Testis (tissue), 3 donors: ENCODE results near the gene KDF1. TPM values are rescaled to one million over a fixed set of nuclear protein-coding genes. Genes with fewer than 3 reads are reported as not detected.

Source experiments
- DNase-seq: peaks from one replicate; pipeline ENCODE4 v3.0.0-alpha.2; 2019
- H3K27ac ChIP-seq, 2 donors: fragments of 200-600 bp; sonication (generic); one replicate each; pipeline ENCODE4 v1.5.1; 2019
- H3K27me3 ChIP-seq: fragments of 200-600 bp; sonication (generic); one replicate; pipeline ENCODE4 v1.5.1; 2019
- H3K36me3 ChIP-seq: fragments of 200-600 bp; sonication (generic); one replicate; pipeline ENCODE4 v1.5.1; 2017; ENCODE audit warnings: low read depth; ENCODE audit errors: missing control alignments
- H3K4me1 ChIP-seq: fragments of 200-600 bp; sonication (generic); one replicate; pipeline ENCODE4 v1.5.1; 2019
- H3K4me3 ChIP-seq, 2 donors: fragments of 200-600 bp; sonication (generic); one replicate each; pipeline ENCODE4 v1.5.1; 2017 to 2019
- H3K9me3 ChIP-seq: fragments of 200-600 bp; sonication (generic); one replicate; pipeline ENCODE4 v1.5.1; 2017
- POLR2A ChIP-seq: fragments of 450-650 bp; IDR thresholded peaks from one replicate; pipeline ENCODE4 v1.6.1; 2017; ENCODE audit warnings: antibody characterized with exemption, mild to moderate bottlenecking, moderate library complexity
- WGBS, 2 donors: methylation state at CpG; one replicate each; pipeline ENCODE4 v1.1.5; 2018; 5-methylcytosine and 5-hydroxymethylcytosine counted together
- intact Hi-C: fragments of 100-400 bp; cut with DNase I; formaldehyde crosslinking; loops from one replicate; pipeline ENCODE4 v1.15.1; 2023; ENCODE audit warnings: low total_unique reads
- polyA plus RNA-seq: library from polyadenylated mRNA; stranded (reverse); fragments of 350-450 nt; fragmentation: Illumina TruSeq; extraction: RNeasy Lipid Tissue Mini Kit (QIAGEN cat#74804); gene quantifications from one replicate; pipeline ENCODE4 v1.2.3, GENCODE V29; 2014; ENCODE audit warnings: low read depth, low replicate concordance; ENCODE audit not compliant: insufficient read depth
- total RNA-seq, 2 donors: library from RNA; depleted of rRNA; stranded (reverse); fragments of >200 nt; gene quantifications; one replicate each; pipeline ENCODE4 v1.2.3, GENCODE V29; 2016
- TF ChIP-seq, protein P1 (sequence below), 3 experiments: fragments of 450-650 bp in 2 of 3; fragments of 200-600 bp in 1 of 3; sonication (generic) in 1 of 3; IDR thresholded peaks; one replicate each; pipeline ENCODE4 v1.5.1; 2016 to 2019; ENCODE audit warnings: antibody characterized with exemption in 3 of 3, mild to moderate bottlenecking in 2 of 3, moderate library complexity in 1 of 3

KDF1 gene
- total and polyA plus RNA-seq, 3 donors from 2014 or later = 3.8 to 4.8 (median 4.0) TPM

GRCh38 chr1:26909951-26910342 lies 50.3 kb downstream of the KDF1 start:
- H3K4me3 ChIP-seq = no peak overlapping the region

GRCh38 chr1:26907071-26907917 lies 53.0 kb downstream of the KDF1 start:
- WGBS, 2 donors = 67 to 74% methylated on average over 6 of the region's 6 CpGs
- DNase-seq = no peak
- Histone ChIP-seq H3K36me3 (no peaks in the 10 kb centered on the region), H3K4me1 (no peaks in the 10 kb centered on the region), H3K27me3 (no peaks in the 10 kb centered on the region), H3K9me3 (no peaks in the 10 kb centered on the region), H3K4me3 (no peak overlapping the region), H3K27ac (no peak overlapping the region)
- TF ChIP-seq, protein P1, sequence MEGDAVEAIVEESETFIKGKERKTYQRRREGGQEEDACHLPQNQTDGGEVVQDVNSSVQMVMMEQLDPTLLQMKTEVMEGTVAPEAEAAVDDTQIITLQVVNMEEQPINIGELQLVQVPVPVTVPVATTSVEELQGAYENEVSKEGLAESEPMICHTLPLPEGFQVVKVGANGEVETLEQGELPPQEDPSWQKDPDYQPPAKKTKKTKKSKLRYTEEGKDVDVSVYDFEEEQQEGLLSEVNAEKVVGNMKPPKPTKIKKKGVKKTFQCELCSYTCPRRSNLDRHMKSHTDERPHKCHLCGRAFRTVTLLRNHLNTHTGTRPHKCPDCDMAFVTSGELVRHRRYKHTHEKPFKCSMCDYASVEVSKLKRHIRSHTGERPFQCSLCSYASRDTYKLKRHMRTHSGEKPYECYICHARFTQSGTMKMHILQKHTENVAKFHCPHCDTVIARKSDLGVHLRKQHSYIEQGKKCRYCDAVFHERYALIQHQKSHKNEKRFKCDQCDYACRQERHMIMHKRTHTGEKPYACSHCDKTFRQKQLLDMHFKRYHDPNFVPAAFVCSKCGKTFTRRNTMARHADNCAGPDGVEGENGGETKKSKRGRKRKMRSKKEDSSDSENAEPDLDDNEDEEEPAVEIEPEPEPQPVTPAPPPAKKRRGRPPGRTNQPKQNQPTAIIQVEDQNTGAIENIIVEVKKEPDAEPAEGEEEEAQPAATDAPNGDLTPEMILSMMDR (IDR thresholded peaks at IDR 0.05) = no peak
- TF ChIP-seq POLR2A = no peak
- intact Hi-C loops = no loop called here

More at GRCh38 chr1:26909951-26910342, 50.3 kb downstream of the KDF1 start:
- no peak overlapping the region for H3K27ac ChIP-seq
- H3K4me1 ChIP-seq = no peaks in the 10 kb centered on the region
- H3K36me3 ChIP-seq = no peaks in the 10 kb centered on the region
- intact Hi-C loops = no loop called here
- DNase-seq = no peak
- TF ChIP-seq, protein P1 (IDR thresholded peaks at IDR 0.05) = no peak
- no peak for TF ChIP-seq POLR2A
- 88 to 94% methylated on average over 3 of the region's 3 CpGs for WGBS, 2 donors
- no peaks in the 10 kb centered on the region for H3K9me3 ChIP-seq
- H3K27me3 ChIP-seq = no peaks in the 10 kb centered on the region

GRCh38 chr1:26900815-26901511 lies 59.3 kb downstream of the KDF1 start:
- TF ChIP-seq POLR2A = no peak
- TF ChIP-seq, protein P1 (IDR thresholded peaks at IDR 0.05) = no peak
- peak overlapping the region; percentile 77 to 93 for H3K4me3 ChIP-seq
- no peaks in the 10 kb centered on the region for H3K9me3 ChIP-seq
- H3K27me3 ChIP-seq = no peaks in the 10 kb centered on the region
- WGBS, 2 donors = 48 to 56% methylated on average over 18 of the region's 18 CpGs
- intact Hi-C loops = no loop called here
- H3K4me1 ChIP-seq = peaks cover 9% of the 10 kb centered on the region
- peak overlapping the region; percentile 63 to 79 for H3K27ac ChIP-seq
- DNase-seq = no peak
- H3K36me3 ChIP-seq = no peaks in the 10 kb centered on the region

GRCh38 chr1:26900001-26900814 lies 60.1 kb downstream of the KDF1 start, which contains the start of gene GPATCH3:
Gene GPATCH3 (minus strand): TSS chr1:26900467. CDS start chr1:26900442, 25 bp downstream.
- intact Hi-C loops = no loop called here
- Histone ChIP-seq H3K9me3 (no peaks in the 10 kb centered on the region), H3K4me3 (peak within 1 kb of the TSS; percentile 77 to 93), H3K27ac (peak within 1 kb of the TSS; percentile 63 to 79), H3K27me3 (no peaks in the 10 kb centered on the region), H3K36me3 (no peaks in the 10 kb centered on the region), H3K4me1 (peaks cover 9% of the 10 kb centered on the region)
- TF ChIP-seq POLR2A = no peak
- TF ChIP-seq, protein P1 (IDR thresholded peaks at IDR 0.05) = no peak
- peak; percentile 95 for DNase-seq
- 0% methylated on average over 38 to 50 of the region's 50 CpGs for WGBS, 2 donors

Other genes starting within 250 kb of the KDF1 start
- gene PIGV, start 172.5 kb downstream of the KDF1 start, total RNA-seq = 10 to 100 TPM; 47.6 to 52.5 TPM
- gene PIGV, start 172.5 kb downstream of the KDF1 start, polyA plus RNA-seq = 101 TPM
- 10 to 100 TPM; 20.6 to 30.7 TPM for gene ZDHHC18, start 133.8 kb downstream of the KDF1 start, total RNA-seq
- gene ZDHHC18, start 133.8 kb downstream of the KDF1 start, polyA plus RNA-seq = 17.9 TPM
- under 1 TPM in 1 of 2 donors, not detected in 1; 0.31 TPM for gene SFN, start 97.3 kb downstream of the KDF1 start, total RNA-seq
- gene SFN, start 97.3 kb downstream of the KDF1 start, polyA plus RNA-seq = 0.41 TPM
- gene GPN2, start 70.2 kb downstream of the KDF1 start, total RNA-seq = 10 to 100 TPM; 19.8 to 22.2 TPM
- gene GPN2, start 70.2 kb downstream of the KDF1 start, polyA plus RNA-seq = 22.2 TPM
- gene GPATCH3, start 60.0 kb downstream of the KDF1 start, total RNA-seq = 10 to 100 TPM; 16.5 to 18.9 TPM
- gene GPATCH3, start 60.0 kb downstream of the KDF1 start, polyA plus RNA-seq = 17.7 TPM
- 1 to 10 TPM in 1 of 2 donors, under 1 TPM in 1; 0.93 to 2.0 TPM for gene NR0B2, start 46.5 kb downstream of the KDF1 start, total RNA-seq
- gene NR0B2, start 46.5 kb downstream of the KDF1 start, polyA plus RNA-seq = 1.2 TPM
- gene NUDC, start 38.7 kb downstream of the KDF1 start, total RNA-seq = 10 to 100 TPM; 78.9 to 95.0 TPM
- gene NUDC, start 38.7 kb downstream of the KDF1 start, polyA plus RNA-seq = 153 TPM
- 1 to 10 TPM; 5.7 to 7.7 TPM for gene TRNP1, start 33.2 kb upstream of the KDF1 start, total RNA-seq
- gene TRNP1, start 33.2 kb upstream of the KDF1 start, polyA plus RNA-seq = 4.3 TPM
- 10 to 100 TPM; 10.5 to 10.7 TPM for gene TENT5B, start 52.4 kb upstream of the KDF1 start, total RNA-seq
- 10.7 TPM for gene TENT5B, start 52.4 kb upstream of the KDF1 start, polyA plus RNA-seq
- 10 to 100 TPM; 16.8 to 26.4 TPM for gene SLC9A1, start 194.7 kb upstream of the KDF1 start, total RNA-seq
- gene SLC9A1, start 194.7 kb upstream of the KDF1 start, polyA plus RNA-seq = 33.5 TPM